GM12878 (cell line): Measurements from ENCODE around the gene ANKRD16. TPM values are rescaled to one million over a fixed set of nuclear protein-coding genes. Genes with fewer than 3 reads are reported as not detected.

Source experiments
- CBX5 ChIP-seq: sonication (generic); IDR thresholded peaks from 2 replicates; pipeline ENCODE4 v1.6.1; 2016; ENCODE audit warnings: low read depth, moderate library complexity, mild to moderate bottlenecking, inconsistent platforms
- EGR1 ChIP-seq, 2 experiments: IDR thresholded peaks; 1 replicate in 1 of 2; 2 replicates in 1 of 2; pipeline ENCODE4 v1.6.1; 2011 to 2012; ENCODE audit warnings: low read depth in 2 of 2, low read length in 2 of 2, borderline replicate concordance in 1 of 2, mild to moderate bottlenecking in 1 of 2, moderate library complexity in 1 of 2
- EZH2 ChIP-seq: IDR thresholded peaks from 2 replicates; pipeline ENCODE4 v1.6.1; 2012; ENCODE audit warnings: low read depth, mild to moderate bottlenecking, control low read depth, inconsistent platforms, low read length, borderline replicate concordance; ENCODE audit not compliant: control insufficient read depth
- RAD51 ChIP-seq: fragments of 450-650 bp; IDR thresholded peaks from 2 replicates; pipeline ENCODE4 v1.6.1; 2016; ENCODE audit warnings: moderate library complexity, mild to moderate bottlenecking, inconsistent platforms
- polyA plus RNA-seq, 11 experiments: library from polyadenylated mRNA; depleted of rRNA in 4 of 11; unstranded in 6 of 11; stranded (reverse) in 5 of 11; fragments of >200 nt; fragmentation: Nextera tagmentation in 4 of 11; fragmentation: Illumina TruSeq in 1 of 11; extraction: Ambion mirVana in 4 of 11; extraction: Trizol in 1 of 11; gene quantifications; 1 replicate in 1 of 11; 2 replicates in 10 of 11; pipeline versions ENCODE4 v1.2.1 to v1.2.3, GENCODE V29; 2011 to 2016; ENCODE audit warnings: inconsistent platforms in 2 of 11, missing spikeins in 2 of 11, low read depth in 1 of 11
- total RNA-seq, 4 experiments: library from RNA; depleted of rRNA in 3 of 4; stranded (reverse); fragments of >200 nt in 3 of 4; fragmentation: Illumina TruSeq in 1 of 4; extraction: Trizol in 1 of 4; gene quantifications; 2 replicates each; pipeline versions ENCODE4 v1.2.1 to v1.2.3, GENCODE V29; 2013 to 2021
- TF ChIP-seq, protein P1 (sequence below): fragments of 450-650 bp; IDR thresholded peaks from 2 replicates; pipeline ENCODE4 v1.6.1; 2014; ENCODE audit warnings: mild to moderate bottlenecking
- TF ChIP-seq, protein P2 (sequence below): fragments of 450-650 bp; conservative IDR thresholded peaks from 2 replicates; pipeline ENCODE4 v1.6.1; 2017; ENCODE audit warnings: mild to moderate bottlenecking, moderate library complexity
- TF ChIP-seq, protein P3 (sequence below): IDR thresholded peaks from 2 replicates; pipeline ENCODE4 v1.6.1; 2011; ENCODE audit warnings: low read depth, low read length, improper control_type of control experiment, borderline replicate concordance
- TF ChIP-seq, protein P4 (sequence below): fragments of 450-650 bp; IDR thresholded peaks from 2 replicates; pipeline ENCODE4 v1.6.1; 2017; ENCODE audit warnings: mild to moderate bottlenecking

Gene ANKRD16
- total and polyA plus RNA-seq, 10 of the 15 experiments (the other 5 are each of a cell fraction or from before 2014, with no cell fraction given), result 0.57 to 13.6 (median 4.4) TPM

DNA sequence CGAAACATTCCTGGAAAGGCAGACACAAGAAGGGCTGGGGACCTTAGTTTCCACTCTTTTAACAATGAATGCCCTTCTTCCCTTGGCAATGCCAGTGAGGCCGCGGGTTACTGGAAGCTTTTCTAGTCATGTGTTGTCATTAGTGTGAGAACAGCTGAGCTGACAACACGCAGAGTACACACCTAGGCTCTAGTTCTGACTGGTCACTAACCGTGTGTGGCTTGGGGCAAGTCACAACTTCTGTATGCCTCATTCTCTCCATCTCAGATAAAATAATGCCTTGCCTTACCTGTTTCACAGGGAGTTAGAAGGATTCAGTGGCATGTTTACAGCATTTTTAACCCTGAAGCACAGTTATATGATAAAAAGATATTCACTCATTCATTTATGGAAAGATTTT lies 32.1 kb upstream of the ANKRD16 start (continued):
- TF ChIP-seq, protein P1, sequence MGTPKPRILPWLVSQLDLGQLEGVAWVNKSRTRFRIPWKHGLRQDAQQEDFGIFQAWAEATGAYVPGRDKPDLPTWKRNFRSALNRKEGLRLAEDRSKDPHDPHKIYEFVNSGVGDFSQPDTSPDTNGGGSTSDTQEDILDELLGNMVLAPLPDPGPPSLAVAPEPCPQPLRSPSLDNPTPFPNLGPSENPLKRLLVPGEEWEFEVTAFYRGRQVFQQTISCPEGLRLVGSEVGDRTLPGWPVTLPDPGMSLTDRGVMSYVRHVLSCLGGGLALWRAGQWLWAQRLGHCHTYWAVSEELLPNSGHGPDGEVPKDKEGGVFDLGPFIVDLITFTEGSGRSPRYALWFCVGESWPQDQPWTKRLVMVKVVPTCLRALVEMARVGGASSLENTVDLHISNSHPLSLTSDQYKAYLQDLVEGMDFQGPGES, result no peak
- TF ChIP-seq, protein P2, sequence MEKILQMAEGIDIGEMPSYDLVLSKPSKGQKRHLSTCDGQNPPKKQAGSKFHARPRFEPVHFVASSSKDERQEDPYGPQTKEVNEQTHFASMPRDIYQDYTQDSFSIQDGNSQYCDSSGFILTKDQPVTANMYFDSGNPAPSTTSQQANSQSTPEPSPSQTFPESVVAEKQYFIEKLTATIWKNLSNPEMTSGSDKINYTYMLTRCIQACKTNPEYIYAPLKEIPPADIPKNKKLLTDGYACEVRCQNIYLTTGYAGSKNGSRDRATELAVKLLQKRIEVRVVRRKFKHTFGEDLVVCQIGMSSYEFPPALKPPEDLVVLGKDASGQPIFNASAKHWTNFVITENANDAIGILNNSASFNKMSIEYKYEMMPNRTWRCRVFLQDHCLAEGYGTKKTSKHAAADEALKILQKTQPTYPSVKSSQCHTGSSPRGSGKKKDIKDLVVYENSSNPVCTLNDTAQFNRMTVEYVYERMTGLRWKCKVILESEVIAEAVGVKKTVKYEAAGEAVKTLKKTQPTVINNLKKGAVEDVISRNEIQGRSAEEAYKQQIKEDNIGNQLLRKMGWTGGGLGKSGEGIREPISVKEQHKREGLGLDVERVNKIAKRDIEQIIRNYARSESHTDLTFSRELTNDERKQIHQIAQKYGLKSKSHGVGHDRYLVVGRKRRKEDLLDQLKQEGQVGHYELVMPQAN, result no peak
- TF ChIP-seq, protein P3, sequence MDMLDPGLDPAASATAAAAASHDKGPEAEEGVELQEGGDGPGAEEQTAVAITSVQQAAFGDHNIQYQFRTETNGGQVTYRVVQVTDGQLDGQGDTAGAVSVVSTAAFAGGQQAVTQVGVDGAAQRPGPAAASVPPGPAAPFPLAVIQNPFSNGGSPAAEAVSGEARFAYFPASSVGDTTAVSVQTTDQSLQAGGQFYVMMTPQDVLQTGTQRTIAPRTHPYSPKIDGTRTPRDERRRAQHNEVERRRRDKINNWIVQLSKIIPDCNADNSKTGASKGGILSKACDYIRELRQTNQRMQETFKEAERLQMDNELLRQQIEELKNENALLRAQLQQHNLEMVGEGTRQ, result no peak
- TF ChIP-seq, protein P4, sequence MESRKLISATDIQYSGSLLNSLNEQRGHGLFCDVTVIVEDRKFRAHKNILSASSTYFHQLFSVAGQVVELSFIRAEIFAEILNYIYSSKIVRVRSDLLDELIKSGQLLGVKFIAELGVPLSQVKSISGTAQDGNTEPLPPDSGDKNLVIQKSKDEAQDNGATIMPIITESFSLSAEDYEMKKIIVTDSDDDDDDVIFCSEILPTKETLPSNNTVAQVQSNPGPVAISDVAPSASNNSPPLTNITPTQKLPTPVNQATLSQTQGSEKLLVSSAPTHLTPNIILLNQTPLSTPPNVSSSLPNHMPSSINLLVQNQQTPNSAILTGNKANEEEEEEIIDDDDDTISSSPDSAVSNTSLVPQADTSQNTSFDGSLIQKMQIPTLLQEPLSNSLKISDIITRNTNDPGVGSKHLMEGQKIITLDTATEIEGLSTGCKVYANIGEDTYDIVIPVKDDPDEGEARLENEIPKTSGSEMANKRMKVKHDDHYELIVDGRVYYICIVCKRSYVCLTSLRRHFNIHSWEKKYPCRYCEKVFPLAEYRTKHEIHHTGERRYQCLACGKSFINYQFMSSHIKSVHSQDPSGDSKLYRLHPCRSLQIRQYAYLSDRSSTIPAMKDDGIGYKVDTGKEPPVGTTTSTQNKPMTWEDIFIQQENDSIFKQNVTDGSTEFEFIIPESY, result no peak
- no peak for TF ChIP-seq EZH2
- no peak for TF ChIP-seq RAD51
- no peak for TF ChIP-seq CBX5
- TF ChIP-seq EGR1 (IDR thresholded peaks at IDR 0.05; ENCODE audit: borderline replicate concordance in 1 of 2, low read depth in 2 of 2, low read length in 2 of 2), result no peak
